Lower leg skin (tissue), 4 donors: ENCODE data around the gene PRRG4. TPM values are rescaled to one million over a fixed set of nuclear protein-coding genes. Genes with fewer than 3 reads are reported as not detected.
A peak's percentile ranks its signal among the peaks of the same experiment; 100 is the strongest.
"Not testable (repeated sequence)": the region's sequence is repeated elsewhere in the genome, so short reads cannot be mapped to it uniquely, and the experiment has no call there.

Experiments
- DNase-seq, 2 donors: peaks; one replicate each; pipeline ENCODE4 v3.0.0-alpha.2; 2019; ENCODE audit warnings: low spot score in 2 of 2
- H3K4me3 ChIP-seq: fragments of 200-600 bp; sonication (generic); 2 replicates; pipeline ENCODE4 v1.5.1; 2017; ENCODE audit warnings: mild to moderate bottlenecking, low read depth; ENCODE audit not compliant: poor library complexity, severe bottlenecking
- CTCF ChIP-seq, 3 donors: fragments of 450-650 bp; IDR thresholded peaks; one replicate each; pipeline ENCODE4 v1.5.1; 2016; ENCODE audit warnings: antibody characterized with exemption in 3 of 3, mild to moderate bottlenecking in 3 of 3, moderate library complexity in 2 of 3
- POLR2A ChIP-seq, 2 donors: fragments of 450-650 bp; IDR thresholded peaks; one replicate each; pipeline ENCODE4 v1.6.1; 2016 to 2017; ENCODE audit warnings: antibody characterized with exemption in 2 of 2, mild to moderate bottlenecking in 1 of 2, moderate library complexity in 1 of 2
- WGBS, 2 donors: methylation state at CpG; one replicate each; pipeline ENCODE4 v1.1.5; 2018; 5-methylcytosine and 5-hydroxymethylcytosine counted together
- intact Hi-C: fragments of 100-400 bp; cut with DNase I; formaldehyde crosslinking; loops from one replicate; pipeline ENCODE4 v1.15.0; 2023; ENCODE audit warnings: low total_unique reads
- total RNA-seq, 4 donors: library from RNA; depleted of rRNA; stranded (reverse); fragments of >200 nt; gene quantifications; one replicate each; pipeline ENCODE4 v1.1.0, GENCODE V29; 2016

PRRG4 gene
- total RNA-seq, result 10 to 100 TPM; 25.2 to 34.4 (median 31.6) TPM

GRCh38 chr11:32829680-32830412 is at the start of gene PRRG4:
PRRG4 (plus strand) TSS chr11:32829927; CDS start chr11:32830530, 603 bp downstream.
- intact Hi-C loops, result no loop called here
- TF ChIP-seq POLR2A (IDR thresholded peaks at IDR 0.05) (no peak), CTCF (IDR thresholded peaks at IDR 0.05) (no peak)
- peak within 1 kb of the TSS; percentile 57 for H3K4me3 ChIP-seq
- 2 to 4% methylated on average over 22 to 56 of the region's 85 CpGs for WGBS, 2 donors
- DNase-seq, result peak; percentile 48 to 93

GRCh38 chr11:32780839-32781238 is 48.9 kb upstream of the PRRG4 start:
- H3K4me3 ChIP-seq, intact Hi-C loops, DNase-seq: not testable (repeated sequence)
- 81 to 91% methylated on average over 2 of the region's 2 CpGs for WGBS, 2 donors

GRCh38 chr11:32781721-32782120 is 48.0 kb upstream of the PRRG4 start:
- intact Hi-C loops, result no loop called here
- WGBS, 2 donors, result 79 to 83% methylated on average over 5 of the region's 5 CpGs
- DNase-seq, result no peak

GRCh38 chr11:32785262-32785661 is 44.5 kb upstream of the PRRG4 start:
- no peak overlapping the region for H3K4me3 ChIP-seq
- TF ChIP-seq POLR2A (IDR thresholded peaks at IDR 0.05) (no peak), CTCF (IDR thresholded peaks at IDR 0.05) (no peak)
- intact Hi-C loops, result no loop called here
- no peak for DNase-seq
- WGBS, 2 donors, result 91 to 93% methylated on average over 3 of the region's 3 CpGs

More at GRCh38 chr11:32781721-32782120, 48.0 kb upstream of the PRRG4 start:
- no peak overlapping the region for H3K4me3 ChIP-seq
- TF ChIP-seq CTCF (IDR thresholded peaks at IDR 0.05) (no peak), POLR2A (IDR thresholded peaks at IDR 0.05) (no peak)

GRCh38 chr11:32786811-32787210 is 42.9 kb upstream of the PRRG4 start:
- no peak for DNase-seq
- no peak for TF ChIP-seq CTCF (IDR thresholded peaks at IDR 0.05)
- TF ChIP-seq POLR2A (IDR thresholded peaks at IDR 0.05), result no peak
- H3K4me3 ChIP-seq, result no peak overlapping the region
- intact Hi-C loops, result no loop called here

GRCh38 chr11:32790916-32791315 is 38.8 kb upstream of the PRRG4 start:
- intact Hi-C loops, result loop anchor here (5.0 kb wide), 1 partner anchor 474 kb away; no protein-coding TSS in a partner anchor
- 26 to 52% methylated on average over 1 of the region's 1 CpG for WGBS, 2 donors

More at GRCh38 chr11:32790916-32791315, 38.8 kb upstream of the PRRG4 start:
- no peak for TF ChIP-seq POLR2A (IDR thresholded peaks at IDR 0.05)
- TF ChIP-seq CTCF (IDR thresholded peaks at IDR 0.05), result no peak
- H3K4me3 ChIP-seq, result no peak overlapping the region
- DNase-seq, result no peak
